HPDE6-E6E7 (cell line): ENCODE data around the gene SNRPE.

Source experiments
- DNase-seq: peaks from one replicate; pipeline ENCODE4 v3.0.0; 2011; ENCODE audit warnings: missing footprints; ENCODE audit errors: extremely low spot score

The SNRPE gene

DNA sequence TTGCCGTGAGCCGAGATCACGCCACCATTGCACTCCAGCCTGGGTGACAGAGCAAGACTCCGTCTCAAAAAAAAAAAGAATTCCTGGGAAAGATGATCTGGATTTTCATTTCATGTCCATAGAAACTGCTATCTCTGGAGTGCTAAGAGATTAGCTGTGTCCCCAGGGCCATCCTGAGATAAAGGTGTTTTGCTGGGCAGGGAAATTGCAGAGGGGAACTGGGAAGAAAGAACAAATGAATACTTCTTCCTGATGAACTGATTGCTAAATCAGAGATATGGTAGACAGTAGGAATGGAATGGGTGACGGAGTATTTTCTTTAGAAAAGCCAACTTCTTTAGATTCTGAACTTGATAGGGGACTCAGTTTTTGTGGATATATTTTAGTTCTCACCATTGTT is 19.2 kb downstream of the SNRPE start:
- no peak for DNase-seq

DNA sequence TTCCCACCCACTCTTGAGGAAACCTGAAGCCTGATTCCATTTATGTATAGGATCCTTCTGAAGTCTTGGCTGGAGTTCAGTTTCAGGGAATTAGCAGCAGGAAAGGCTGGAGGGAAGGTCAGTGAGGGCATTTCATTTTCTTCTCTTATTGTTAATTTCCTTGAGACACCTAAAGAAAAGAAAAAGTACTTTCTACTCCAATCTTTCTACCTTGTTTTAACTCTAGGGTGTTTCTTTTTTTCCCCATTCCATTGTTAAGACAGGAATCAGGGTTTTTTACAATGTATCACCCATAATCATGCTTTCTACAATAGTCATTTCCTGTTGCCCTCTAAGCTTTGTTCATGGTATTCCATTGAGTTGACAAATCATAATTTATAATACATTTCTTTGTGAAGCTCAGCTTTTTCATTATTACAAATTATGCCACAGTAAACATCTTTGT is 27.4 kb downstream of the SNRPE start:
- DNase-seq, result peak; percentile 76

DNA sequence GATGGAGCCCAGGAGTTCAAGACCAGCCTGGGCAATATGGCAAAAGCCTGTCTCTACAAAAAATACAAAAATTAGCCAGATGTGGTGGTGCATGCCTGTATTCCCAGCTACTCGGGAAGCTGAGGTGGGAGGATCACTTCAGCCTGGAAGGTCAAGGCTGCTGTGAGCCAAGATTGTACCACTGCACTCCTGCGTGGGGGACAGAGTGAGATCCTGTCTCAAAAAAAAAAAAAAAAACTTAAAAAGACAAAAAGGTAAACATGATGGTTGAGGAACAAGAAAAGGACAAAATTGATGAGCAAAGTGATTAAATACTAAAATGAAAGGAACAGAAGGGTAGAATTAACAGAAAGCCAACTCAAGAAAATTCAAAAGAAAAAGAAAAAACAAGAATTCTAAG is 30.6 kb downstream of the SNRPE start:
- DNase-seq, result no peak

DNA sequence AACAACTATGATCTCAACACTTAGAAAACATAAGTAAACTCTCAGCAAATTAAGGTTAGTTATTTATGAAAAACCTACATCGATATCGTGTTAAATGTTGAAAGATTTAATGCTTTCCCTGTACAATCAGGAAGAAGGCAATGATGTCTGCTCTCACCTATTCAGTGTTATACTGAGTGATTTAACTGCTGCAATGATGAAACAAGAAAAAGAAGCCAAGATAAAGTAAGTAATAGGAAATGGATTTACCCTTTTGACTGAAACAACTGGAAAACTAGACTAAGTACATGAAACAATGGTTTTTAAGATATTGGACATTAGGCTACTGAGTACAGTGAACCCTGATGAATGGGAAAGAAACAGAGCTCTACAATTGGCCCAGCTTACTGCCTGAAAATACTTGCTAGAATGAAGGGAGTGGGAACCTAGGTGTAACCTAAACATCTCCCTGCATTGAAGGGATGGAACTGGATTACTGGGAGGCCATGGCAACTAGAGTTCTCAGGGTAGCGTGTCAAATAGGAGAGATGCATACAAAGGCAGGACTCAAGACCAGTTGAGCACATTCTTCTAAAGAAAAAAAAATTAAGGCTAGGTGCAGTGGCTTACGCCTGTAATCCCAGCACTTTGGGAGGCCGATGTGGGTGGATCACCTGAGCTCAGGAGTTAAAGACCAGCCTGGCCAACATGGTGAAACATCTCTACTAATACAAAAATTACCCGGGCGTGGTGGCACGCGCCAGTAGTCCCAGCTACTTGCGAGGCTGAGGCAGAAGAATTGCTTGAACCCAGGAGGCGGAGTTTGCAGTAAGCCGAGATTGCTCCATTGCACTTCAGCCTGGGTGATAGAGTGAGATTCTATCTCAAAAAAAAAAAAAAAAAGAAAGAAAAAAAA is 37.3 kb downstream of the SNRPE start:
- DNase-seq, result no peak

DNA sequence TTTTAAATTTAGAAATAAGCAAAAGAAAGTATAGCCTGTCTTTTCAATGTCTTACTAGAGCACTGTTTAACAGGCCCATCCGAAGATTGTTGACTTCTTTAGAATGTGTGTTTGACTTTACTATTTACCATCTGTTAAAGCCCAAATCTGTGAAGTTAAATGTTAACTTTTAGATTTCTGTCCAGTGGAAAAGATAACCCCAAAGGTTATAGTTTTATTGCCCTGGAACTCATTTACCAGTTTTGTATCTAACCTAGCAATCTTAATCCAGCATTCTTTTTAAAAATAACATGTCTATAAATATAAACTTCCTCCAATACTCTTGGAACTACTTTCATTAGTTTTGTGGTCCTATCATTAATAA is 37.9 kb downstream of the SNRPE start:
- DNase-seq, result no peak

DNA sequence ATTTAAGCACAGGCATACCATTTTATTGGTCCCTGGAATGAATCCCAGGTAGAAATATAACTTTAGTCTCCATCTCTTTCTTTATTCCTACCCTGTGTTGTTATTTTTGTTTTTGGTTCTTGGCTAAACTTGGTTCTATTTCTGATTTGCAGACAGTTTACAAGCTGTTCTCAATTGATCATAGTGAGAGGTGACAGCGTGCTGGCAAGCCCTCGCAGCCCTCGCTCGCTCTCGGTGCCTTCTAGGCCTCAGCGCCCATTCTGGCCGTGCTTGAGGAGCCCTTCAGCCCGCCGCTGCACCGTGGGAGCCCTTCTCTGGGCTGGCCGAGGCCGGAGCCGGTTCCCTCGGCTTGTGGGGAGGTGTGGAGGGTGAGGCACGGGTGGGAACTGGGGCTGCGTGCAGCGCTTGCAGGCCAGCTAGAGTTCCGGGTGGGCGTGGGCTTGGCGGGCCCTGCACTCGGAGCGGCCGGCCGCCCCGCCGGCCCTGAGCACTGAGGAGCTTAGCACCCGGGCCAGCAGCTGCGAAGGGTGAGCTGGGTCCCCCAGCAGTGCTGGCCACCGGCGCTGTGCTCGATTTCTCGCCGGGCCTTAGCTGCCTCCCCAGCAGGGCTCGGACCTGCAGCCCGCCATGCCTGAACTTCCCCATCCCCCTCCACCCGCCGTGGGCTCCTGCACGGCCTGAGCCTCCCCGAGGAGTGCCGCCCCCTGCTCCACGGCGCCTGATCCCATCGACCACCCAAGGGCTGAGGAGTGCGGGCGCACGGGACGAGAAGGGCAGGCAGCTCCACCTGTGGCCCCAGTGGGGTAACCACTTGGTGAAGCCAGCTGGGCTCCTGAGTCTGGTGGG is 38.7 kb downstream of the SNRPE start:
- DNase-seq, result no peak

DNA sequence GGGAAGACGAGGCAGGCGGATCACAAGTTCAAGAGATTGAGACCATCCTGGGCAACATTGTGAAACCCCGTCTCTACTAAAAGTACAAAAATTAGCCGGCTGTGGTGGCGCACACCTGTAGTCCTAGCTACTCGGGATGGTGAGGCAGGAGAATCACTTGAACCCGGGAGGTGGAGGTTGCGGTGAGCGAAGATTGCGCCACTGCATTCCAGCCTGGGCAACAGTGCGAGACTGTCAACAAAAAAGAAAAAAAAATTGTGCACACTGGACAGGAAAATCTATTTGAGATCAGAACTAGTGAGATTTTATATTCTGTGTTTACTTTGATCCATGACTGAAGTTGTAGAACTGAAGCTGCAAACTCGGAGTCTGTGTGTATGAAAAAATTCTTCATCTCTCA is 40.2 kb downstream of the SNRPE start:
- no peak for DNase-seq

DNA sequence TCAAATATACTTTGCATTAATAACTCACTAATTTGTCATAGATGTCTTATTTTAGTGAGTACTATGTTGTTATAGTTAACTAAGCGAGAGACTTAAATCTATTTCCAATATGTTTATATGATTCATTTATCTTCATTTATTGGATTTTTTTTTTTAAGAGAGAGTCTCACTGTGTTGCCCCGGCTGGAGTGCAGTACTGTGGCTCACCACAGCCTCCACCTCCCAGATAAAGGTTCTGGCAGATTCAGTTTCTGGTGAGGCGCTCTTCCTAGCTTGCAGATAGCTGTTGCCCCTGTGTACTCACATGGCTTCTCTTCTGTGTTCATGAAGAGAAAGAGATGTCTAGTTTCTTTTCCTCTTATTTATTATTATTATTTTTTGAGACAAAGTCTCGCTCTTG is 43.9 kb downstream of the SNRPE start:
- DNase-seq, result no peak

DNA sequence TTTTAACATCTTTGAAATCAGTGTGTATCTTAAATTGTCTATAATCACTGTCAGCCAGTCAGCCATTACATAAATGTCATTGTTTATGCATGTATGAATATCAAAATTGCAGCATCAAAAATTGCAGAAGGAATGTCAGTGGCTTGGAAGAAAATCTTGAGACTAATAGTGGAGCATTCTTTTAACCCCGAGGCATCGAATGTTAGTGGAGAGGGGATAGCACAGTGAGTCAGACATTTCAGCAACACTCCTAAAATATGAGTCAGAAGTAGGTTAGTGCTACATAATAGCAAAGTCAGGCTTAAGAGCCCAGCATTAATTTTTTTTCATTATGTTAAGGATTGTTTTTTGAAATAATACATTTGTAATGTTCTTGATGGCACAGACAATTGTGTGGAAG is 45.5 kb downstream of the SNRPE start:
- DNase-seq, result peak; percentile 88

DNA sequence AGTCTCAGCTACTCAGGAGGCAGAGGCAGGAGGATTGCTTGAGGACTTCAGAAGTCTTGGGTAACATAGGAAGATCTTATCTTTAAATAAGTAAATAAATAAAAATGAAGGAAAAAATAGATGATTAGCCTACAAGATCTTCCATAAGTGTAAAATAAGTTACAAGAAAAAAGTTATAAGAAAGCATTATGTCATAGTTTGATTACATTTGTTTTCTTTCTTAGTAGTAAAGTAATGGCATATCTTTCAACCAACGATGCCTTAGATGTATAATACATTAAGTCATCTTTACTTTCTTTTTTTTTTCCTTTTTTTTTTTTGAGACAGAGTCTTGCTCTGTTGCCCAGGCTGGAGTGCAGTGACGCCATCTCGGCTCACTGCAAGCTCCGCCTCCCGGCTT is 46.5 kb downstream of the SNRPE start:
- DNase-seq, result no peak

DNA sequence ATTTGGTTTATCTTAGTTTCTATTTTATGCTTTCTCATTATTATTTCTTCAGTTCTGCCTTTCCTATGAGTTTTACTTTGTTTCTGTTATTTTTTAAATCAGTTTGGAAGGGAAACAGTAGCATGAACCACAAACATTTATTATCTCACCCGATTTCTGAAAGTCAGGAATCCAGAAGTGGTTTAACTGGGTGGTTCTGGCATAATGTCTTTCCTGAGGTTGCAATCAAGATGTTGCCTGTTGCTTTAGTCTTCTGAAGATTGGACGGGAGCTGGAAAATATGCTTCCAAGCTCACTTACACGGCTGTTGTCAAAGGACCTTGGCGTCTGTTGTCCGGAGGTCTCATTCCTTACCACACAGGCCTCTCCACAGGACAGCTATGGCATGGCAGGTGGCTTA is 50.4 kb downstream of the SNRPE start:
- DNase-seq, result no peak

DNA sequence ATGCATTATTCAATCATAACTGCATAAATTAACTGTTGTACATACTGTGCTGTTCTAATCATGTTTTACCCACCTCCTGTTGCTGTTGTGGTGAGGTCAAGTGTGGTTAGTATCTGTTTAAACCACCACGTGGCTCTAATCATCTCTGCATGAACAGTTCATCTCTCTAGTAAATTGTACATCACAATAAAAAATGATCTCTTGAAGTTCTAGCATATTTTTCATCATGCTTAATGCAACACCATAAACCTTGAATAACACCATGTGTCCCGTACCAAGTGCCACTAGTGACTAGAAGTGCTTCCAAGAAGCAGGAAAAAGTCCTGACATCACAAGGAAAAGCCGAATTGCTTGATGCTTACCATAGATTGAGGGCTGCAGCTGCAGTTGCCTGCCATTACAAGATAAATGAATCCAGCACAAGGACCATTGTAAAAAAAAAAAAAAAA is 51.7 kb downstream of the SNRPE start:
- no peak for DNase-seq

DNA sequence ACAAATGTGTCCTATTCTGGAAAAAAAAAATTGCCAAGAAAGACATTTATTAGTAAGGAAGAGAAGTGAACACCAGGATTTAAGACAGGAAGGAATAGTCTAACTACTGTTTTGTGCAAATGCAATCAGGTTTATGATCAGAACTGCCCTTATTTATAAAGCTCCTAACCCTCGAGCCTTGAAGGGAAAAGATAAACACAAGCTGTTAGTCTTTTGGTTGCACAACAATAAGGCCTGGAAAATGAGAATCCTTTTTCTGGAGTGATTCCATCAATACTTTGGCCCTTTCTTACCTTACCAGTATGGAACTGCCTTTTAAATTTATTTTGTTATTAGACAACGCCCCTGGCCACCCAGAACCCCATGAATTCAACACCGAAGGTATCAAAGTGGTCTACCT is 52.9 kb downstream of the SNRPE start:
- DNase-seq, result no peak

DNA sequence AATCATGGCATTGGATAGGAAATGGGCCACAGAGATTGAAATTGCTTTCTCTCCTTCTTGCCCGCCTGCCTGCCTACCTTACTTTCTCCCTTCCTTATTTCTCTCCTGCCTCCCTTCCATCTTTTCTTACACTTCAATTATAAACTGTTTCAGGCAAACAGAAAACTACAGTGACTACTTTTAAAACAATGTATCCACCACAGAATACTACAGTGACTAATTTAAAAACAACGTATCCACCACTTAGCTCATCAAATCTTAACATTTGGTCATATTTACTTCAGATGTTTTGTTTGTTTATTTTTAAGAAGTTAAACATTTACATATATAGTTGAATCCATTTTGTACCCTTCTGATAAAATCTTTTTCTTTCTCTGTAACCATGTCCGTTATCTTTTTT is 54.4 kb downstream of the SNRPE start:
- no peak for DNase-seq

DNA sequence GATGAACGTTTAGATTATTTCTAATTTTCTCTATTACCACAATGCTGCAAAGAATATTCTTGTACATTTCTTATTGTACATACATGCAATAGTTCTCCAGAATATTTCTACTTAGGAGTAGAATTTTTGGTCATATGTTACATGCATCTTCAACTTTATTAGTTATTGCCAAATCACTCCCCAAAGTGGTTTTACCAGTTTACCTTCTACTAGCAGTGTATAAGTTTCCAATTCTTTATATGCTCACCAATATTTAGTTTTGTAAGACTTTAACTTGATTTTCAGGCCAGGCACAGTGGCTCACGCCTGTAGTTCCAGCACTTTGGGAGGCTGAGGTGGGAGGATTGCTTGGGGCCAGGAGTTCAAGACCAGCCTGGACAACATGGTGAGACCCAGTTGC is 55.4 kb downstream of the SNRPE start:
- no peak for DNase-seq
